ENCODE data around the gene ACTBL2.

ACTBL2 gene

GRCh38 chr5:57499262-57500050 is 16.8 kb upstream of the ACTBL2 start:
- TF ChIP-seq CTCF (IDR thresholded peaks at IDR 0.05), result peak; percentile 83

GRCh38 chr5:57497733-57498132 is 15.1 kb upstream of the ACTBL2 start:
- no peak for TF ChIP-seq CTCF (IDR thresholded peaks at IDR 0.05)

- TF ChIP-seq CTCF (IDR thresholded peaks at IDR 0.05), result no peak
These were observed 12.9 kb upstream of the ACTBL2 start for GRCh38 chr5:57495285-57496086.

DNA sequence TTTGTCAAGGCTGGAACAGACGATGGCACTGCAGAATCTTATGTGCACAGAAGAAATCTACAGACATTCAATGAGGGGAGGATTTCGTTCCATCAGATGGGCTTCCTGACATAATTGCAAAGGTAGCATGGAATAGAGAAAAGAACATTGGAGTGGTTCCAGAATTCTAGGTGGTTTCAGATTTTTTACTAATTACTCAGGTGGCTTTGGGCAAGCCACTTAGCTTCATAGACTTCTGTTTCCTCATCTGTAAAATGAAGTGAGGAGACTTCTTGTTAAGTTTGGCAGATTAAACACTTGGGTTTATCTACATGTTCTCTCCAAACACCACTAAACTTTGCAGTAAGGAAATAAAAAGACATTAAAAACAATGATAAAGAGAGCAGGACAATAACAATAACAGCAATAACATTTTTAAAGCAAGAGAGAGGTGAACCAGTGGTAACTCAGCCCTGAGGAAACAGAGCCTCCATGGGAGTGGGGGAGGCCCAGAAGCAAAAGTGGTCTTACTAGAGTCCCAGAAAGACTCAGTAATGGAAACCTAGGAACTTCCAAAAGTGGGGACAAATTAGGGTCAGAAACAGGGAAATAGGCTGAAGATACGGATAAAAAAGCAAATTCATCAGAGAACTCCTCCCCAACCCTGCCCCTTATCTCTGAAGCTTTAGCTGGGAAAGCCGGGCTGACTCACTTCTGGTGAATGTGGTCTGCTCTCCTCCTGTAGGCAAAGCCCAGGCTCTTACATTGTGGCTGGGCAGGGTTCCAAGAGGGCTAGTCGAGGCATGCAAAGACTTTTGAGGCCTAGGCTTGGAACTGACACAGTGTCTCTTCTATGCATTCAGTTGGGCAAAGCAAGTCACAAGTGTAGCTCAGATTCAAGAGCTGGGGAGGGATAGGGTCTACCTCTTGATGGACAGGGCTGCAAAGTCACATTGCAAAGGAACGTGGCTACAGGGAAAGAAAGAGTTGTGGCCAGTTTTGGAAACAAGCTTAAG is 11.8 kb upstream of the ACTBL2 start:
- TF ChIP-seq CTCF (IDR thresholded peaks at IDR 0.05), result no peak

DNA sequence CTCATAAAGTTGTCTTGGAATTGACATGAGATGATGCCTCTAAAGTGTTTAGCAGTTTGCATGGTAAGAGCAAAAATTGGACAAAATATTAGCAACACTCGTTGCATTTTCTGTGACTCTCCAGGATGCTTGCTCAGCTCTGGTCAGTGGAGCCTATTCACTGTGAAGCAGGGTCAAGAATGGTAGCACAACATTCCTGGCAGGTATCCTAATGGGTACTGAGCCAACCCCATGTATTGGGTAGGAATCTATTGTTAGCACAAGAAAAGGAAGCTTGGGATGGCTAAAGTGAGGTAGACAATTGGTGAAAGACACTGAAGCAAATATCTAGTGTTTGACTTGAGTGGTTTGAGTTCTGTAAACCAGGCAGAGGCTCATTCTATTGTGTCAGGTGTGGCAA is 10.4 kb upstream of the ACTBL2 start:
- TF ChIP-seq CTCF (IDR thresholded peaks at IDR 0.05), result no peak

DNA sequence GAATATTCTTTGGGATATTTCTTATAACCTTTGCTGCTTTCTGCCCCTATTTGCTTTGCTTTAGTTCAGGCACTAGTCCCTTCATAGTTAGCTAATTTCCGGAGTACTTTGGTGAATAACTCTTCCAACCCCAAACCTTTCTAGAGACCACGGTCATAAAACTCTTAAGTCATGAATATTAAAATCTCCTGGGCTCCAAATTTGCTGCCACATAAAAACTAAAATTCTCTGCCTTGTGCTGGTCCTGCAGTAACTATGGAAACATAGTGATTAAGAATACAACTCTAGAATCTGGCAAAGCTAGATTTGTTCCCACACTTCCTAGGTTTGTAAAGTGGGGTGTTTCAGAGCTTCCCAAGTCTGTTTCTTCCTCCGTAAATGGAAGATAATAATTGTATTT is 10.0 kb upstream of the ACTBL2 start:
- TF ChIP-seq CTCF (IDR thresholded peaks at IDR 0.05), result no peak

GRCh38 chr5:57491369-57491965 is 8.9 kb upstream of the ACTBL2 start:
- TF ChIP-seq CTCF (IDR thresholded peaks at IDR 0.05), result no peak

All from LNCAP (cell line).